ENCODE results near the gene PTPN21. TPM values are rescaled to one million over a fixed set of nuclear protein-coding genes. Genes with fewer than 3 reads are reported as not detected.
A peak's percentile ranks its signal among the peaks of the same experiment; 100 is the strongest.

Gene PTPN21
- total RNA-seq, 1 donor from 2014 or later = 19.6 TPM

- peaks cover 31% of the 10 kb centered on the region for H3K4me1 Mint-ChIP-seq (ENCODE audit: unreplicated experiment)
- no peaks in the 10 kb centered on the region for H3K9me3 Mint-ChIP-seq
- peaks cover 3% of the 10 kb centered on the region for H3K27me3 Mint-ChIP-seq
- DNase-seq (ENCODE audit: extremely low spot score, unreplicated experiment) = no peak
- H3K27ac Mint-ChIP-seq = peak overlapping the region; percentile 99
- peak overlapping the region; percentile 96 for H3K4me3 Mint-ChIP-seq
- TF ChIP-seq, protein P1, sequence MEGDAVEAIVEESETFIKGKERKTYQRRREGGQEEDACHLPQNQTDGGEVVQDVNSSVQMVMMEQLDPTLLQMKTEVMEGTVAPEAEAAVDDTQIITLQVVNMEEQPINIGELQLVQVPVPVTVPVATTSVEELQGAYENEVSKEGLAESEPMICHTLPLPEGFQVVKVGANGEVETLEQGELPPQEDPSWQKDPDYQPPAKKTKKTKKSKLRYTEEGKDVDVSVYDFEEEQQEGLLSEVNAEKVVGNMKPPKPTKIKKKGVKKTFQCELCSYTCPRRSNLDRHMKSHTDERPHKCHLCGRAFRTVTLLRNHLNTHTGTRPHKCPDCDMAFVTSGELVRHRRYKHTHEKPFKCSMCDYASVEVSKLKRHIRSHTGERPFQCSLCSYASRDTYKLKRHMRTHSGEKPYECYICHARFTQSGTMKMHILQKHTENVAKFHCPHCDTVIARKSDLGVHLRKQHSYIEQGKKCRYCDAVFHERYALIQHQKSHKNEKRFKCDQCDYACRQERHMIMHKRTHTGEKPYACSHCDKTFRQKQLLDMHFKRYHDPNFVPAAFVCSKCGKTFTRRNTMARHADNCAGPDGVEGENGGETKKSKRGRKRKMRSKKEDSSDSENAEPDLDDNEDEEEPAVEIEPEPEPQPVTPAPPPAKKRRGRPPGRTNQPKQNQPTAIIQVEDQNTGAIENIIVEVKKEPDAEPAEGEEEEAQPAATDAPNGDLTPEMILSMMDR (conservative IDR thresholded peaks at IDR 0.05) = no peak
- H3K36me3 Mint-ChIP-seq = peaks cover 5% of the 10 kb centered on the region
These were observed 1.9 kb downstream of the PTPN21 start for GRCh38 chr14:88552876-88553275.

GRCh38 chr14:88551980-88552431 is 2.8 kb downstream of the PTPN21 start:
- Mint-ChIP-seq H3K27ac (peak overlapping the region; percentile 71), H3K4me1 (ENCODE audit: unreplicated experiment) (peaks cover 34% of the 10 kb centered on the region), H3K36me3 (peaks cover 9% of the 10 kb centered on the region), H3K27me3 (peaks cover 3% of the 10 kb centered on the region), H3K4me3 (peak overlapping the region; percentile 96), H3K9me3 (no peaks in the 10 kb centered on the region)
- TF ChIP-seq, protein P1 (conservative IDR thresholded peaks at IDR 0.05) = no peak
- DNase-seq (ENCODE audit: extremely low spot score, unreplicated experiment) = no peak

GRCh38 chr14:88551094-88551870 is 3.5 kb downstream of the PTPN21 start:
- no peaks in the 10 kb centered on the region for H3K9me3 Mint-ChIP-seq
- DNase-seq (ENCODE audit: extremely low spot score, unreplicated experiment) = peak; percentile 83
- peak overlapping the region; percentile 71 for H3K27ac Mint-ChIP-seq

DNA sequence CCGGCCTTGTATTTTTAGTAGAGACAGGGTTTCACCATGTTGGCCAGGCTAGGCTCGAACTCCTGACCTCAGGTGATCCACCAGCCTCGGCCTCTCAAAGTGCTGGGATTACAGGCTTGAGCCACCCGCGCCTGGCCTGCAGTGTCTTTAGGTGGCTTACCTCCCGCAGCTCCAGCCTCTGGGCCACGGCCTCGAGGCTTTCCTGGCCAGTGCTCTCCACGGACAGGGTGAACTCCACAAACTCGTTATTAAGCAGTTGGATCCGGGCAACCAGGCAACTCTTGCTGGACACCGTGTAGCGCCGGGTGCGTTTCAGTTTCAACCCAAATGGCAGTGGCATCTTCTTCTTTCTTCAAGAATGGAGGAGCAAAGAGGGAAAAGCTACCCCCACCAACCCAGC is 4.7 kb downstream of the PTPN21 start:
- Mint-ChIP-seq H3K27me3 (peaks cover 3% of the 10 kb centered on the region), H3K36me3 (peaks cover 11% of the 10 kb centered on the region), H3K4me1 (ENCODE audit: unreplicated experiment) (peaks cover 24% of the 10 kb centered on the region), H3K27ac (no peak overlapping the region), H3K9me3 (no peaks in the 10 kb centered on the region), H3K4me3 (no peak overlapping the region)
- TF ChIP-seq, protein P1 (conservative IDR thresholded peaks at IDR 0.05) = no peak
- DNase-seq (ENCODE audit: extremely low spot score, unreplicated experiment) = no peak

More at GRCh38 chr14:88551094-88551870, 3.5 kb downstream of the PTPN21 start:
- TF ChIP-seq, protein P1 (conservative IDR thresholded peaks at IDR 0.05) = peak; percentile 50
- peak overlapping the region; percentile 96 for H3K4me3 Mint-ChIP-seq
- peaks cover 3% of the 10 kb centered on the region for H3K27me3 Mint-ChIP-seq
- peaks cover 11% of the 10 kb centered on the region for H3K36me3 Mint-ChIP-seq
- H3K4me1 Mint-ChIP-seq (ENCODE audit: unreplicated experiment) = peaks cover 30% of the 10 kb centered on the region

DNA sequence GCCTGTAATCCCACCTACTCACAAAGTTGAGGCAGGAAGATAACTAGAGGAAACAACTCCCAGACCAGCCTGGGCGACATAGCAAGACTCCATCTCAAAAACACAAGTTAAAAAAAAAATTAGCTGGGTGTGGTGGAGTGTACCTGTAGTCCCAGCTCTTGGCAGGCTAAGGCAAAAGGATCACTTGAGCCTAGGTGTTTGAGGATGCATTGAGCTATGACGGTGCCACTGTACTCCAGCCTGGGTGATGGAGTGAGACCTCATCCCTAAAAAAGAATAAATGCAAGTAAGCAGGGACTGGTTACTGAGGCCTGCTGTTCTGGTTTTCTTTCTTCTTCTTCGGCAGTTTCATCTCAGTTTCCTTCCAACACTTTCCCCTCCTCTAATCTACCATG is 7.4 kb downstream of the PTPN21 start:
- DNase-seq (ENCODE audit: extremely low spot score, unreplicated experiment) = no peak
- Mint-ChIP-seq H3K4me1 (ENCODE audit: unreplicated experiment) (peaks cover 17% of the 10 kb centered on the region), H3K36me3 (peaks cover 17% of the 10 kb centered on the region), H3K4me3 (no peak overlapping the region), H3K27ac (peak overlapping the region; percentile 41), H3K9me3 (no peaks in the 10 kb centered on the region), H3K27me3 (no peaks in the 10 kb centered on the region)
- TF ChIP-seq, protein P1 (conservative IDR thresholded peaks at IDR 0.05) = no peak
